NCI-H460 (cell line): ENCODE measurements around the gene GPR155. TPM values are rescaled to one million over a fixed set of nuclear protein-coding genes. Genes with fewer than 3 reads are reported as not detected.

ENCODE experiments used
- DNase-seq: peaks from one replicate; pipeline ENCODE4 v3.0.0-alpha.2; 2016; ENCODE audit warnings: low read depth; ENCODE audit errors: extremely low read depth
- polyA plus RNA-seq: library from polyadenylated mRNA; depleted of rRNA; stranded (reverse); fragments of >200 nt; gene quantifications from 2 replicates; pipeline ENCODE4 v1.2.3, GENCODE V29; 2014; cell fraction: nucleus; rRNA removed
- total RNA-seq: library from RNA; depleted of rRNA; stranded (reverse); fragments of >200 nt; shearing (Covaris generic); gene quantifications from 2 replicates; pipeline ENCODE4 v1.2.3, GENCODE V29; 2014; rRNA removed

The GPR155 gene
- total RNA-seq, result 2.1 and 2.2 TPM in 2 replicates
- polyA plus RNA-seq, result 0.70 and 1.0 TPM in 2 replicates

GRCh38 chr2:174486563-174487107 lies at the start of gene GPR155:
TSS of gene GPR155 (minus strand) at chr2:174487029. CDS start at chr2:174481956, 5,073 bp downstream.
- DNase-seq, result peak; percentile 26

GRCh38 chr2:174535757-174536703 lies 49.2 kb upstream of the GPR155 start:
- DNase-seq, result no peak

GRCh38 chr2:174535083-174535482 lies 48.3 kb upstream of the GPR155 start:
- no peak for DNase-seq

- no peak for DNase-seq
Measured at GRCh38 chr2:174529916-174530315, 43.1 kb upstream of the GPR155 start.

GRCh38 chr2:174527959-174528358 lies 41.1 kb upstream of the GPR155 start:
- no peak for DNase-seq

- DNase-seq, result no peak
Measured at GRCh38 chr2:174527101-174527721, 40.4 kb upstream of the GPR155 start.

GRCh38 chr2:174524527-174524926 lies 37.7 kb upstream of the GPR155 start:
- no peak for DNase-seq

GRCh38 chr2:174522553-174522952 lies 35.7 kb upstream of the GPR155 start:
- DNase-seq, result no peak

- DNase-seq, result no peak
Measured at GRCh38 chr2:174518395-174518794, 31.6 kb upstream of the GPR155 start.

- no peak for DNase-seq
Measured at GRCh38 chr2:174516501-174517378, 29.9 kb upstream of the GPR155 start.

- DNase-seq, result no peak
Measured at GRCh38 chr2:174512345-174512744, 25.5 kb upstream of the GPR155 start.

GRCh38 chr2:174511580-174512260 lies 24.9 kb upstream of the GPR155 start:
- no peak for DNase-seq

- no peak for DNase-seq
Measured at GRCh38 chr2:174510583-174511189, 23.9 kb upstream of the GPR155 start.

GRCh38 chr2:174503161-174503809 lies 16.5 kb upstream of the GPR155 start:
- no peak for DNase-seq

- DNase-seq, result no peak
Measured at GRCh38 chr2:174499371-174499770, 12.5 kb upstream of the GPR155 start.

- DNase-seq, result no peak
Measured at GRCh38 chr2:174495365-174496012, 8.7 kb upstream of the GPR155 start.

GRCh38 chr2:174493549-174494331 lies 6.9 kb upstream of the GPR155 start:
- DNase-seq, result no peak
